Renal pelvis (tissue), 4 donors: ENCODE data around the gene EYA4. TPM values are rescaled to one million over a fixed set of nuclear protein-coding genes. Genes with fewer than 3 reads are reported as not detected.
A peak's percentile ranks its signal among the peaks of the same experiment; 100 is the strongest.
"Not testable (repeated sequence)": the region's sequence is repeated elsewhere in the genome, so short reads cannot be mapped to it uniquely, and the experiment has no call there.

Experiments
- DNase-seq: peaks from one replicate; pipeline ENCODE4 v3.0.0-alpha.2; 2013
- polyA plus RNA-seq, 3 donors: library from polyadenylated mRNA; unstranded; fragments of 120-200 nt; gene quantifications; one replicate each; pipeline ENCODE4 v1.2.1, GENCODE V29; 2013; ENCODE audit not compliant: insufficient read length in 3 of 3

EYA4 gene
- polyA plus RNA-seq, 3 donors = 10.2 to 16.7 (median 16.3) TPM

- no peak for DNase-seq
Observed at GRCh38 chr6:133526436-133526835, 285.3 kb downstream of the EYA4 start.

GRCh38 chr6:133528566-133528965 is 287.4 kb downstream of the EYA4 start:
- no peak for DNase-seq

- DNase-seq = no peak
Observed at GRCh38 chr6:133532908-133533307, 291.8 kb downstream of the EYA4 start.

GRCh38 chr6:133539502-133540259 is 298.5 kb downstream of the EYA4 start:
- no peak for DNase-seq

GRCh38 chr6:133540361-133540760 is 299.2 kb downstream of the EYA4 start:
- DNase-seq = no peak

- no peak for DNase-seq
Observed at GRCh38 chr6:133541040-133541439, 299.9 kb downstream of the EYA4 start.

GRCh38 chr6:133542056-133542821 is 301.1 kb downstream of the EYA4 start:
- no peak for DNase-seq

GRCh38 chr6:133544419-133544818 is 303.3 kb downstream of the EYA4 start:
- no peak for DNase-seq

- peak; percentile 17 for DNase-seq
Observed at GRCh38 chr6:133546098-133546497, 304.9 kb downstream of the EYA4 start.

GRCh38 chr6:133547136-133547535 is 306.0 kb downstream of the EYA4 start:
- DNase-seq = no peak

- DNase-seq = no peak
Observed at GRCh38 chr6:133548423-133549159, 307.4 kb downstream of the EYA4 start.

- no peak for DNase-seq
Observed at GRCh38 chr6:133549371-133549801, 308.2 kb downstream of the EYA4 start.

GRCh38 chr6:133550026-133550425 is 308.9 kb downstream of the EYA4 start:
- DNase-seq = no peak

GRCh38 chr6:133551436-133551835 is 310.3 kb downstream of the EYA4 start:
- no peak for DNase-seq

- no peak for DNase-seq
Observed at GRCh38 chr6:133551847-133552341, 310.7 kb downstream of the EYA4 start.

- peak; percentile 59 for DNase-seq
Observed at GRCh38 chr6:133553652-133554051, 312.5 kb downstream of the EYA4 start.

- DNase-seq = not testable (repeated sequence)
Observed at GRCh38 chr6:133554121-133554520, 313.0 kb downstream of the EYA4 start.

- no peak for DNase-seq
Observed at GRCh38 chr6:133555685-133556084, 314.5 kb downstream of the EYA4 start.

- no peak for DNase-seq
Observed at GRCh38 chr6:133559926-133560325, 318.8 kb downstream of the EYA4 start.

- no peak for DNase-seq
Observed at GRCh38 chr6:133567636-133568035, 326.5 kb downstream of the EYA4 start.

GRCh38 chr6:133568970-133569889 is 328.1 kb downstream of the EYA4 start:
- peak; percentile 79 for DNase-seq
